WTC11 (cell line): ENCODE measurements around the gene C5AR1. TPM values are rescaled to one million over a fixed set of nuclear protein-coding genes. Genes with fewer than 3 reads are reported as not detected.

Source experiments
- ATAC-seq: fragments of 200-7000 bp; cut with Tn5 transposase; 2 replicates; pipeline ENCODE4 v1.10.0; 2021; ENCODE audit warnings: mild to moderate bottlenecking, moderate library complexity
- CTCF ChIA-PET: fragments of 300-600 bp; sonication (Branson Sonifier 250); formaldehyde crosslinking; loops from one replicate; lab custom pipeline; 2021; ENCODE audit warnings: antibody characterized with exemption; lab: Charles Lee
- POLR2A ChIA-PET: fragments of 350-600 bp; sonication (Branson Sonifier 250); formaldehyde crosslinking; loops from one replicate; lab custom pipeline; 2021; ENCODE audit warnings: antibody characterized with exemption; lab: Charles Lee
- DNase-seq: peaks from one replicate; pipeline ENCODE4 v3.0.0; 2021; ENCODE audit warnings: low spot score
- H3K27ac Mint-ChIP-seq: 2 replicates; pipeline ENCODE4 v1.8.0; 2021; ENCODE audit warnings: mixed read lengths
- H3K27me3 Mint-ChIP-seq: 2 replicates; pipeline ENCODE4 v1.8.0; 2021; ENCODE audit warnings: low read depth, mild to moderate bottlenecking, moderate library complexity, mixed read lengths
- H3K36me3 Mint-ChIP-seq: 2 replicates; pipeline ENCODE4 v1.8.0; 2021; ENCODE audit warnings: mixed read lengths
- H3K4me1 Mint-ChIP-seq: 2 replicates; pipeline ENCODE4 v1.8.0; 2022; ENCODE audit warnings: mixed read lengths
- H3K4me3 Mint-ChIP-seq: 2 replicates; pipeline ENCODE4 v1.8.0; 2021; ENCODE audit warnings: mild to moderate bottlenecking, moderate library complexity, mixed read lengths
- H3K9me3 Mint-ChIP-seq: 2 replicates; pipeline ENCODE4 v1.8.0; 2021; ENCODE audit warnings: mixed read lengths
- ATF1 ChIP-seq: sonication (generic); formaldehyde crosslinking; IDR thresholded peaks from 2 replicates; pipeline ENCODE4 v1.8.1; 2023; ENCODE audit warnings: mild to moderate bottlenecking, moderate library complexity, missing genetic modification reagents
- CBFB ChIP-seq: sonication (generic); formaldehyde crosslinking; IDR thresholded peaks from 2 replicates; pipeline ENCODE4 v1.8.1; 2022; ENCODE audit warnings: mild to moderate bottlenecking, low read depth, missing genetic modification reagents
- ELF4 ChIP-seq: sonication (generic); formaldehyde crosslinking; IDR thresholded peaks from 2 replicates; pipeline ENCODE4 v1.8.1; 2022; ENCODE audit warnings: low read depth, mild to moderate bottlenecking, moderate library complexity, missing genetic modification reagents
- ESRRA ChIP-seq: sonication (generic); formaldehyde crosslinking; IDR thresholded peaks from 2 replicates; pipeline ENCODE4 v1.8.1; 2022; ENCODE audit warnings: mild to moderate bottlenecking, missing genetic modification reagents, borderline replicate concordance
- ETV6 ChIP-seq: sonication (generic); formaldehyde crosslinking; IDR thresholded peaks from 2 replicates; pipeline ENCODE4 v1.8.1; 2022; ENCODE audit warnings: mild to moderate bottlenecking, missing genetic modification reagents
- FOXP1 ChIP-seq: sonication (generic); formaldehyde crosslinking; IDR thresholded peaks from 2 replicates; pipeline ENCODE4 v1.8.0; 2022; ENCODE audit warnings: missing genetic modification reagents, mild to moderate bottlenecking, moderate library complexity, borderline replicate concordance
- GABPB1 ChIP-seq: sonication (generic); formaldehyde crosslinking; IDR thresholded peaks from 2 replicates; pipeline ENCODE4 v1.8.1; 2023; ENCODE audit warnings: mild to moderate bottlenecking, missing genetic modification reagents
- JAZF1 ChIP-seq: fragments of 250-450 bp; sonication (Bioruptor Pico); IDR thresholded peaks from 2 replicates; pipeline ENCODE4 v1.9.0; 2021; ENCODE audit warnings: moderate library complexity, mild to moderate bottlenecking, inconsistent platforms
- NFYB ChIP-seq: sonication (generic); formaldehyde crosslinking; conservative IDR thresholded peaks from 2 replicates; pipeline ENCODE4 v1.8.0; 2022; ENCODE audit warnings: low read depth, missing genetic modification reagents
- PRRX2 ChIP-seq: fragments of 250-450 bp; sonication (Bioruptor Pico); IDR thresholded peaks from 2 replicates; pipeline ENCODE4 v1.8.0; 2021; ENCODE audit warnings: mild to moderate bottlenecking
- USF2 ChIP-seq: sonication (generic); formaldehyde crosslinking; IDR thresholded peaks from 2 replicates; pipeline ENCODE4 v1.8.1; 2023; ENCODE audit warnings: mild to moderate bottlenecking, missing genetic modification reagents, moderate library complexity
- ZNF121 ChIP-seq: sonication (generic); formaldehyde crosslinking; IDR thresholded peaks from 2 replicates; pipeline ENCODE4 v1.8.0; 2023; ENCODE audit warnings: missing genetic modification reagents
- ZNF138 ChIP-seq: sonication (generic); formaldehyde crosslinking; conservative IDR thresholded peaks from 2 replicates; pipeline ENCODE4 v1.8.1; 2022; ENCODE audit warnings: mild to moderate bottlenecking, moderate library complexity, missing genetic modification reagents
- ZNF219 ChIP-seq: sonication (generic); formaldehyde crosslinking; IDR thresholded peaks from 2 replicates; pipeline ENCODE4 v1.8.0; 2023; ENCODE audit warnings: missing genetic modification reagents, mild to moderate bottlenecking, borderline replicate concordance
- ZNF263 ChIP-seq: sonication (generic); formaldehyde crosslinking; IDR thresholded peaks from 2 replicates; pipeline ENCODE4 v1.8.1; 2022; ENCODE audit warnings: low read depth, mild to moderate bottlenecking, moderate library complexity, missing genetic modification reagents
- ZNF317 ChIP-seq: sonication (generic); formaldehyde crosslinking; IDR thresholded peaks from 2 replicates; pipeline ENCODE4 v1.8.1; 2023; ENCODE audit warnings: low read depth, mild to moderate bottlenecking, moderate library complexity, missing genetic modification reagents, borderline replicate concordance
- ZNF416 ChIP-seq: fragments of 250-450 bp; sonication (Bioruptor Pico); IDR thresholded peaks from 2 replicates; pipeline ENCODE4 v1.9.0; 2021; ENCODE audit warnings: mild to moderate bottlenecking, inconsistent platforms
- total RNA-seq: library from RNA; stranded (reverse); gene quantifications from 3 replicates; pipeline ENCODE4 v1.2.3, GENCODE V29; 2021

C5AR1 gene
- total RNA-seq, 1 experiment from 2014 or later: 0.28 TPM

- peaks cover 20% of the 10 kb centered on the region for H3K27me3 Mint-ChIP-seq
- CTCF ChIA-PET: no interaction called here
- H3K36me3 Mint-ChIP-seq: no peaks in the 10 kb centered on the region
- H3K4me3 Mint-ChIP-seq: no peak overlapping the region
- POLR2A ChIA-PET: no interaction called here
- no peak for ATAC-seq
- DNase-seq: no peak
- peaks cover 4% of the 10 kb centered on the region for H3K4me1 Mint-ChIP-seq
- no peak for TF ChIP-seq USF2 (CRISPR knock-in tag)
- TF ChIP-seq, all 79 proteins: peak for 0
- peaks cover 8% of the 10 kb centered on the region; the same call in 1 of the 2 replicates for H3K9me3 Mint-ChIP-seq
- no peak overlapping the region for H3K27ac Mint-ChIP-seq
Observed at GRCh38 chr19:47310323-47310722, 662 bp downstream of the C5AR1 start.

- Mint-ChIP-seq H3K27ac (no peak overlapping the region), H3K27me3 (peaks cover 19% of the 10 kb centered on the region), H3K4me3 (no peak overlapping the region), H3K36me3 (no peaks in the 10 kb centered on the region)
- DNase-seq: no peak
- ATAC-seq: no peak
- POLR2A ChIA-PET: no interaction called here
- no peak for TF ChIP-seq ELF4 (CRISPR knock-in tag)
- peak; percentile 99 for TF ChIP-seq GABPB1 (CRISPR knock-in tag)
- TF ChIP-seq, all 79 proteins: peak for 1
- CTCF ChIA-PET: no interaction called here
- H3K4me1 Mint-ChIP-seq: peaks cover 5% of the 10 kb centered on the region; the same call in 1 of the 2 replicates
- H3K9me3 Mint-ChIP-seq: peaks cover 8% of the 10 kb centered on the region; the same call in 1 of the 2 replicates
Observed at GRCh38 chr19:47310819-47311218, 1.2 kb downstream of the C5AR1 start.

GRCh38 chr19:47312366-47313006 is 2.8 kb downstream of the C5AR1 start:
- peaks cover 8% of the 10 kb centered on the region; the same call in 1 of the 2 replicates for H3K9me3 Mint-ChIP-seq
- ATAC-seq: no peak
- TF ChIP-seq ZNF138 (CRISPR knock-in tag) (no peak), ZNF121 (CRISPR knock-in tag) (no peak), CBFB (CRISPR knock-in tag) (no peak)
- TF ChIP-seq, all 79 proteins: peak for 0
- CTCF ChIA-PET: interaction anchor here (1.8 kb wide), 1 partner anchor 36 kb away, joined by 4 read pairs; the partner anchor contains the start of gene DHX34
- no peak overlapping the region for H3K27ac Mint-ChIP-seq
- H3K4me1 Mint-ChIP-seq: peaks cover 5% of the 10 kb centered on the region; the same call in 1 of the 2 replicates
- no peak for DNase-seq
- peaks cover 11% of the 10 kb centered on the region; the same call in 1 of the 2 replicates for H3K27me3 Mint-ChIP-seq
- no peak overlapping the region for H3K4me3 Mint-ChIP-seq
- POLR2A ChIA-PET: no interaction called here
- no peaks in the 10 kb centered on the region for H3K36me3 Mint-ChIP-seq

GRCh38 chr19:47313754-47314295 is 4.2 kb downstream of the C5AR1 start:
- Mint-ChIP-seq H3K36me3 (no peaks in the 10 kb centered on the region), H3K4me3 (no peak overlapping the region), H3K27me3 (peaks cover 11% of the 10 kb centered on the region; the same call in 1 of the 2 replicates), H3K27ac (no peak overlapping the region), H3K4me1 (peaks cover 5% of the 10 kb centered on the region; the same call in 1 of the 2 replicates), H3K9me3 (peaks cover 8% of the 10 kb centered on the region; the same call in 1 of the 2 replicates)
- TF ChIP-seq ATF1 (CRISPR knock-in tag) (no peak), NFYB (CRISPR knock-in tag) (no peak), ZNF219 (CRISPR knock-in tag) (no peak), FOXP1 (CRISPR knock-in tag) (no peak), JAZF1 (CRISPR knock-in tag) (no peak), PRRX2 (CRISPR knock-in tag) (no peak), ZNF263 (no peak), ZNF317 (CRISPR knock-in tag) (no peak), ESRRA (CRISPR knock-in tag) (no peak), ETV6 (CRISPR knock-in tag) (no peak), ZNF416 (no peak)
- no peak for DNase-seq
- POLR2A ChIA-PET: no interaction called here
- CTCF ChIA-PET: interaction anchor here (1.8 kb wide), 1 partner anchor 35 kb away, joined by 4 read pairs; the partner anchor contains the start of gene DHX34
- ATAC-seq: no peak
